HFFc6 (cell line): Measurements from ENCODE around the gene GGPS1. TPM values are rescaled to one million over a fixed set of nuclear protein-coding genes. Genes with fewer than 3 reads are reported as not detected.
A peak's percentile ranks its signal among the peaks of the same experiment; 100 is the strongest.

ENCODE experiments used
- DNase-seq: peaks from one replicate; pipeline ENCODE4 v3.0.0-alpha.2; 2018
- H3K27ac Mint-ChIP-seq: 2 replicates; pipeline ENCODE4 v1.8.0; 2020; ENCODE audit warnings: mild to moderate bottlenecking, mixed read lengths
- H3K27me3 Mint-ChIP-seq: 2 replicates; pipeline ENCODE4 v1.8.0; 2021; ENCODE audit warnings: mild to moderate bottlenecking, moderate library complexity, mixed read lengths; ENCODE audit not compliant: insufficient read depth
- H3K36me3 Mint-ChIP-seq: 2 replicates; pipeline ENCODE4 v1.8.0; 2021; ENCODE audit warnings: low read depth, mixed read lengths
- H3K4me1 Mint-ChIP-seq: 2 replicates; pipeline ENCODE4 v1.8.0; 2020; ENCODE audit warnings: low read depth, mixed read lengths
- H3K4me3 Mint-ChIP-seq: 2 replicates; pipeline ENCODE4 v1.8.0; 2020; ENCODE audit warnings: mild to moderate bottlenecking, moderate library complexity, mixed read lengths
- H3K9me3 Mint-ChIP-seq: 2 replicates; pipeline ENCODE4 v1.8.0; 2020; ENCODE audit warnings: mild to moderate bottlenecking, mixed read lengths
- total RNA-seq, 6 experiments: library from RNA; stranded (reverse); fragmentation: NEBNext Ultra II Directional; extraction: Animal tissue kit (Norgen Biotek cat#: 25700); gene quantifications; 2 replicates in 1 of 6; 3 replicates in 5 of 6; pipeline ENCODE4 v1.2.3, GENCODE V29; 2021
- TF ChIP-seq, protein P1 (sequence below): fragments of 200-600 bp; sonication (generic); IDR thresholded peaks from 2 replicates; pipeline ENCODE4 v1.5.0; 2021; ENCODE audit warnings: antibody characterized with exemption, mild to moderate bottlenecking

The GGPS1 gene
- total RNA-seq, 6 experiments from 2014 or later, result 24.9 to 31.0 (median 26.7) TPM

DNA sequence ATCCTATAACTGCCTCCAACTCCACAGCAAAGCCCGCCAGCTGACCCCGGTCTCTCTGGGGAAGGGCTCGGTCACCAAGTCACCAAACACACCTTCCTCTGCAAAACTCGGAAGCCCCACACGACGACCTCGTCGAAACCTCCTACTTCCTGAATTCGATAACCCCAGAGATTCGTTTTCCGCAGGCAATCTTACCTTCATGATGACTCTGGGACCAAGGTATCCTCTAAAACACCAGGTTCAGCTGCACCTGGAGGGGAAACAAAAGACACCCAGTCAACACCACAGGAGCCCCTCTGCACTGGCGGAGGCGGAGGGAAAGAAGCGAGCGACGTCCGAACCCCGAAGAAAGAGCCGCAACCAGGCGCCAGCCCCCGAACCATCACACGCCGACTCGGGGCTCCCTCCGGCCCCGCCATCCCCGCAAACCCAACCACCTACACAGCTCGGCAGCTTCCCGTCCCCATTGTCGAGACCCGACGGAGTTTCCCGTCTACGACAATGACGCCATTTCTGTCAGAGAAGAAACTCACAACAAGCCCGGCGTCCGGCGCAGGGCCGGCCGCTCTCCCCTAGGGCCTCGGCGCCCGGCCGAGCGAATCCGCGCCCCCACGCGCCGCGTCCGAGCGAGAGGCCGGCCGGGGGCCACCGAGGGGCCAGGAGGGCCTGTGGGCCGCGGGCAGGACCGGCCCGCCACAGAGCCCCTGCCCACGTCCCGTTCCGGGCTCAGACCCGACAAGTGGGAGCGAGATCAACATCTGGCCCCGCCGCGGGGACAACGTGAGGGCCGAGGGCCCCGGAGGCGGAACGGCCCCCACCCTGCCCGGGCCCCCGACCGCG, 1.4 kb upstream of the GGPS1 start:
- Mint-ChIP-seq H3K27ac (peak overlapping the region; percentile 77), H3K27me3 (peaks cover 2% of the 10 kb centered on the region; the same call in 1 of the 2 replicates), H3K4me1 (peaks cover 32% of the 10 kb centered on the region), H3K36me3 (peaks cover 16% of the 10 kb centered on the region), H3K4me3 (peak overlapping the region; percentile 97; the same call in 1 of the 2 replicates), H3K9me3 (no peaks in the 10 kb centered on the region)
- no peak for DNase-seq
- TF ChIP-seq, protein P1, sequence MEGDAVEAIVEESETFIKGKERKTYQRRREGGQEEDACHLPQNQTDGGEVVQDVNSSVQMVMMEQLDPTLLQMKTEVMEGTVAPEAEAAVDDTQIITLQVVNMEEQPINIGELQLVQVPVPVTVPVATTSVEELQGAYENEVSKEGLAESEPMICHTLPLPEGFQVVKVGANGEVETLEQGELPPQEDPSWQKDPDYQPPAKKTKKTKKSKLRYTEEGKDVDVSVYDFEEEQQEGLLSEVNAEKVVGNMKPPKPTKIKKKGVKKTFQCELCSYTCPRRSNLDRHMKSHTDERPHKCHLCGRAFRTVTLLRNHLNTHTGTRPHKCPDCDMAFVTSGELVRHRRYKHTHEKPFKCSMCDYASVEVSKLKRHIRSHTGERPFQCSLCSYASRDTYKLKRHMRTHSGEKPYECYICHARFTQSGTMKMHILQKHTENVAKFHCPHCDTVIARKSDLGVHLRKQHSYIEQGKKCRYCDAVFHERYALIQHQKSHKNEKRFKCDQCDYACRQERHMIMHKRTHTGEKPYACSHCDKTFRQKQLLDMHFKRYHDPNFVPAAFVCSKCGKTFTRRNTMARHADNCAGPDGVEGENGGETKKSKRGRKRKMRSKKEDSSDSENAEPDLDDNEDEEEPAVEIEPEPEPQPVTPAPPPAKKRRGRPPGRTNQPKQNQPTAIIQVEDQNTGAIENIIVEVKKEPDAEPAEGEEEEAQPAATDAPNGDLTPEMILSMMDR, result no peak

DNA sequence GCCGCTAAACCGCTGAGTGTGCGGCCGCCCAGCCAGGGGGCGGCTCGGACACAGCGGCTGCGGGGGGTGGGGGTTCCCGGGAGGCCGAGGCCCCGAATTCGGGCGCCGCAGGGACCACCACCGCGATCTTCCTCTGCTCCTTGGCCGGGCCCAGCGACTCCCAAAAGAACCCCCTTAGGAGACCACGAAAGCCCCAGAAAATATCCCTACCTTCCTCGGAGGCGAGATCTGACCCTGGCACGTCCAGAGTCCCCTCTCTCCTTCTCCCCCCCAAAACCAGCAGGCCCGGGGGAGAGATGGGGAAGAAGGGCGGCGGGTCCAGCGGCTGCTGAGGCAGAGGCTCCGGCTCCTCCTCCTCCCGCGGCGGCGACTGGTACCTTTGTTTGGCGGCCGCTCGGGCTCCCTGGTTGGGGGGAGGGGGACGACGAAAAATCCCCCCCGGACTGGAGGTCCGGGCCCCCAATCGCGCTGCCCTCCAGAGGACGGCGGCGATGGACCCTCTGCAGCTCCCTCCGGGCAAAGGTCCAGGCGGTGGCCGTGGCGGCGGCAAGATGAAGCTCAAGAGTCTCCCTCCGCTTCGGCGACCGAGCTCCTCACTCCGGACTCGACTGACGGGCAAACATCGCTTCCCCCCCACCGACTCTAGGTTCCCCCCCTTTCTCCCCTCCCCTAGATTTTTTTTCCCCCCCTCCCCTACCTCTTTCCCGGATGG, 655 bp upstream of the GGPS1 start, which contains the start of gene ARID4B:
Gene ARID4B, minus strand, starts transcription at position 621 of the 712 bp plus-strand sequence. CDS start 1,260 bp downstream, outside the sequence.
- Mint-ChIP-seq H3K4me1 (peaks cover 25% of the 10 kb centered on the region), H3K27me3 (peaks cover 2% of the 10 kb centered on the region; the same call in 1 of the 2 replicates), H3K4me3 (peak within 1 kb of the TSS; percentile 97; the same call in 1 of the 2 replicates)

DNA sequence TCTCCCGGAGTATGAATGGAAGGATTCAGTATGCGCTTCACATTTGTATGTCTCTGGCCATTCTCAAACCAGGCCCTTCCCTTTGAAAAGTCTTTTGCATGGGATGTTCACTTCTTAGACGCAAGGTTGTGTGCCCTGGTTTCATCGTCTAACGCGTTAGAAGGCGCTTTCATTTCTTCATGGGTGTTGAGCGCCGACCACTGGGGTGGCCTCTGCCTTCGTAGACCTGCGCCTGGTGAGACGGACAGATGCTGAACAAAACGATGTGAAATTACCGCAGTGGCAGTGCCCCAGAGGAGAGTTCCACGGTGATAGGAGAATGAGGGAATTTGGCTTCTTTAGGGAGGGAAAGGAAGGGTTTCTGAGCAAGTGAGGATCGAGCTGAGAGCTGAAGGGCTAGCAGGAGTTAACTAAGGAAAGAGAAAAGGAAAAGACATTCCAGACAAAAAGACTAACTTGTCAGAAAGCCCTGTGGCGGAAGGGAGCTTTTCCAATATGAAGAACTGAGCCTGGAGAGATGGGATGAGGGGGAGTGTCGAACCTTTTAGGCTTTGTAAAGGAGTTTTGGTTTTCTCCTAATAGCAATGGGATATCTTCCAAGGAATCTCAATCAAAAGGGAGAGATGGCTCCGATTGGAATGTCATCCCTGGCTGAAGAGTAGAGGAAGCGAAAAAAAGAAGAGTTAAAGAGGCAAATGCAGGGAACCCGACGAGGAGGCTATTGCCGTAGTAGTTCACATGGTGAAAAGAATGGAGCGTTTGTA, 951 bp downstream of the GGPS1 start:
- H3K27me3 Mint-ChIP-seq, result peaks cover 2% of the 10 kb centered on the region; the same call in 1 of the 2 replicates
- H3K27ac Mint-ChIP-seq, result no peak overlapping the region
- no peaks in the 10 kb centered on the region for H3K9me3 Mint-ChIP-seq
- DNase-seq, result peak; percentile 21
- peaks cover 22% of the 10 kb centered on the region for H3K4me1 Mint-ChIP-seq
- TF ChIP-seq, protein P1, result no peak; the same call in none of the 2 replicates
- no peak overlapping the region for H3K4me3 Mint-ChIP-seq
- H3K36me3 Mint-ChIP-seq, result peaks cover 10% of the 10 kb centered on the region

More for the DNA sequence above, 655 bp upstream of the GGPS1 start, which contains the start of gene ARID4B:
- Mint-ChIP-seq H3K36me3 (peaks cover 10% of the 10 kb centered on the region), H3K9me3 (no peaks in the 10 kb centered on the region), H3K27ac (peak within 1 kb of the TSS; percentile 77)
- no peak for DNase-seq
- TF ChIP-seq, protein P1, result peak; percentile 10; the same call in 1 of the 2 replicates

DNA sequence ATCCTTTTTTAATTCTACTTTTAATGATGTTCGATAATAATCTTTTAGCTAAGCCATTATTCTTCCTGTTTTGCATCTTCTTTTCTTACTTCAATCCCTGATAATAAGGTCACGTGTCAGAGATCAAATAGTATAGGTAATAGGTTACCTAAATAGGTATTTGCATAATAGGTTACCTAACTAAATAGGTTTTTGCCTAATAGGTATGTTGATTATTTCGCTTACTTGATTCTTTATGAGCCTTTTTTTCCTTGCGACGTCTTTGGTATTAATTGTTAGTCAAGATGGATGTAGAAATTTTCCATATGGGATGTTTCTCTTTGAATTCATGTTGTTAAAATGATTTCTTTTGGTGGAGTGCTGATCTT, 2.5 kb downstream of the GGPS1 start:
- DNase-seq, result no peak
- Mint-ChIP-seq H3K4me3 (no peak overlapping the region), H3K36me3 (peaks cover 10% of the 10 kb centered on the region), H3K9me3 (no peaks in the 10 kb centered on the region), H3K27ac (no peak overlapping the region), H3K4me1 (peaks cover 9% of the 10 kb centered on the region), H3K27me3 (peaks cover 2% of the 10 kb centered on the region; the same call in 1 of the 2 replicates)
- TF ChIP-seq, protein P1, result no peak

DNA sequence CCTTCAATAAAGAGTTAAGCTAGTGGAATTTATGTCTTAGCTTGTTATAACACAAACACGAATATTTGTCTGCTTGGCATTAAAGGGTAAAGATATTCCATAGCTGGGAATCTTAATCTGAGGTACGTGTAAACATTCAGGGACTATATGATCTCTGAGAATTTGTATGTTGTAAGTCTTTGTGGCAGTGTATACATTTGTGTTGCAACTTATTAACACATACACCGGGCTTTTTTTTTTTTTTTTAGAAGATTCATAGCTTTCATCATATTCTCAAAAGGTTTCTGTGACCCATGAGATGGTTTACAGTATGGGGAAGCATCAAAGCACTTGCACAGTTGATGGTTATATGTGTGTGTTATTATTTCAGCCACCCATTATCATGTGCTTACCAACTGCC, 3.0 kb downstream of the GGPS1 start:
- H3K9me3 Mint-ChIP-seq, result no peaks in the 10 kb centered on the region
- no peak for DNase-seq
- peaks cover 2% of the 10 kb centered on the region; the same call in 1 of the 2 replicates for H3K27me3 Mint-ChIP-seq
- H3K4me3 Mint-ChIP-seq, result no peak overlapping the region
- no peak overlapping the region for H3K27ac Mint-ChIP-seq
- peaks cover 4% of the 10 kb centered on the region for H3K4me1 Mint-ChIP-seq
- TF ChIP-seq, protein P1, result no peak
- peaks cover 5% of the 10 kb centered on the region for H3K36me3 Mint-ChIP-seq
